Keratinocyte (primary cell): Measurements from ENCODE around the gene SMARCA2.

ENCODE experiments used
- CTCF ChIP-seq, 3 experiments: IDR thresholded peaks in 1 of 3; conservative IDR thresholded peaks in 1 of 3; optimal IDR thresholded peaks in 1 of 3; 2 replicates in 2 of 3; 3 replicates in 1 of 3; pipeline versions ENCODE3 to v1.5.1; 2011; ENCODE audit warnings: low read length in 3 of 3, mild to moderate bottlenecking in 3 of 3, moderate library complexity in 2 of 3, control low read depth in 1 of 3, inconsistent platforms in 1 of 3; ENCODE audit not compliant: insufficient read depth in 2 of 3; ENCODE audit errors: extremely low read depth in 1 of 3
- EZH2 ChIP-seq: IDR thresholded peaks from one replicate; pipeline ENCODE4 v1.6.1; 2012; ENCODE audit warnings: inconsistent platforms, mild to moderate bottlenecking, low read length, moderate library complexity

- TF ChIP-seq CTCF (optimal IDR thresholded peaks at IDR 0.05 in 1 of 3, IDR thresholded peaks at IDR 0.05 in 1 of 3, conservative IDR thresholded peaks at IDR 0.05 in 1 of 3; ENCODE audit: extremely low read depth in 1 of 3, insufficient read depth in 2 of 3, low read length in 3 of 3) (no peak), EZH2 (no peak)
These were observed 165.6 kb downstream of the SMARCA2 start for GRCh38 chr9:2180704-2181103.
